Measurements from ENCODE around the gene TRAPPC10.

Gene TRAPPC10

GRCh38 chr21:44005071-44005470, 7.0 kb upstream of the TRAPPC10 start:
- no peak for DNase-seq (ENCODE audit: low read depth)

GRCh38 chr21:44005593-44005992, 6.5 kb upstream of the TRAPPC10 start:
- no peak for DNase-seq (ENCODE audit: low read depth)

GRCh38 chr21:44006017-44006619, 6.0 kb upstream of the TRAPPC10 start:
- DNase-seq (ENCODE audit: low read depth), result peak; percentile 90

- DNase-seq (ENCODE audit: low read depth), result peak; percentile 32
Observed at GRCh38 chr21:44006656-44007055, 5.5 kb upstream of the TRAPPC10 start.

- DNase-seq (ENCODE audit: low read depth), result no peak
Observed at GRCh38 chr21:44010429-44010828, 1.7 kb upstream of the TRAPPC10 start.

- DNase-seq (ENCODE audit: low read depth), result no peak
Observed at GRCh38 chr21:44011123-44011522, 986 bp upstream of the TRAPPC10 start.

GRCh38 chr21:44012474-44013379, 618 bp downstream of the TRAPPC10 start:
- no peak for DNase-seq (ENCODE audit: low read depth)

- no peak for DNase-seq (ENCODE audit: low read depth)
Observed at GRCh38 chr21:44013380-44014088, 1.4 kb downstream of the TRAPPC10 start.

- DNase-seq (ENCODE audit: low read depth), result no peak
Observed at GRCh38 chr21:44017601-44018000, 5.5 kb downstream of the TRAPPC10 start.

- DNase-seq (ENCODE audit: low read depth), result no peak
Observed at GRCh38 chr21:44018127-44018526, 6.0 kb downstream of the TRAPPC10 start.

GRCh38 chr21:44018813-44019567, 6.9 kb downstream of the TRAPPC10 start:
- no peak for DNase-seq (ENCODE audit: low read depth)

GRCh38 chr21:44019568-44019958, 7.5 kb downstream of the TRAPPC10 start:
- DNase-seq (ENCODE audit: low read depth), result no peak

GRCh38 chr21:44020551-44020950, 8.4 kb downstream of the TRAPPC10 start:
- DNase-seq (ENCODE audit: low read depth), result no peak

GRCh38 chr21:44021064-44021463, 9.0 kb downstream of the TRAPPC10 start:
- no peak for DNase-seq (ENCODE audit: low read depth)

- DNase-seq (ENCODE audit: low read depth), result no peak
Observed at GRCh38 chr21:44024257-44024656, 12.1 kb downstream of the TRAPPC10 start.

- DNase-seq (ENCODE audit: low read depth), result peak; percentile 34
Observed at GRCh38 chr21:44024887-44025353, 12.8 kb downstream of the TRAPPC10 start.

- no peak for DNase-seq (ENCODE audit: low read depth)
Observed at GRCh38 chr21:44027607-44028286, 15.6 kb downstream of the TRAPPC10 start.

- no peak for DNase-seq (ENCODE audit: low read depth)
Observed at GRCh38 chr21:44028287-44028659, 16.2 kb downstream of the TRAPPC10 start.

- DNase-seq (ENCODE audit: low read depth), result no peak
Observed at GRCh38 chr21:44029460-44030087, 17.5 kb downstream of the TRAPPC10 start.

- DNase-seq (ENCODE audit: low read depth), result no peak
Observed at GRCh38 chr21:44035244-44035643, 23.1 kb downstream of the TRAPPC10 start.

- DNase-seq (ENCODE audit: low read depth), result no peak
Observed at GRCh38 chr21:44038063-44038462, 26.0 kb downstream of the TRAPPC10 start.
